ENCODE results near the gene FRS2.

Gene FRS2

DNA sequence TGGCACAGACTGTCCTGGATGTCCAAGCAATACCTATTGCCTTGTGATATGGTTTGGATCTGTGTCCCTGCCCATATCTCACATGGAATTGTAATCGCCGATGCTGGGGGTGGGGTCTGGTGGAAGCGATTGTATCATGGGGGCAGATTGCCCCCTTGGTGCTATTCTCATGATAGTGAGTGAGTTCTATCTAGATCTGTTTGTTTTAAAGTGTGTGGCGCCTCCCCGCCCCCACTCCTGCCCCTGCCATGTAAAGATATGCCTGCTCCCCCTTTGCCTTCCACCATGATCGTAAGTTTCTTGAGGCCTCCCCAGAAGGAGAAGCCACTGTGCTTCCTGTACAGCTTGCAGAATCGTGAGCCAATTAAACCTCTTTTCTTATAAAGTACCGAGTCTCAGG lies 157.3 kb downstream of the FRS2 start:
- no peak for DNase-seq (ENCODE audit: low read depth, low spot score)
